Measurements from ENCODE around the gene PER3. TPM values are rescaled to one million over a fixed set of nuclear protein-coding genes. Genes with fewer than 3 reads are reported as not detected.

The PER3 gene
- total and polyA plus RNA-seq, 2 of the 8 experiments (the other 6 are each of a cell fraction or from before 2014, with no cell fraction given): 8.3 to 9.3 TPM

- Histone ChIP-seq H2BK20ac (ENCODE audit: low read length) (no peak overlapping the region), H3K23ac (ENCODE audit: insufficient read length) (no peak overlapping the region), H2AFZ (ENCODE audit: low read length) (no peak overlapping the region), H2BK12ac (ENCODE audit: low read depth, low read length) (no peak overlapping the region), H4K91ac (replicated peaks; ENCODE audit: insufficient read length, low read length) (no peak overlapping the region), H4K5ac (ENCODE audit: insufficient read length, low read depth, low read length) (no peak overlapping the region), H3K18ac (ENCODE audit: extremely low read depth, low read length) (no peak overlapping the region), H3K4me3 (ENCODE audit: extremely low read depth in 1 of 4, insufficient read depth in 2 of 4, low read depth in 3 of 4, low read length in 4 of 4) (no peak overlapping the region), H3K27me3 (replicated peaks in 1 of 4; ENCODE audit: control insufficient read depth in 3 of 4, extremely low read depth in 1 of 4, insufficient read depth in 3 of 4, low read length in 3 of 4) (no peaks in the 10 kb centered on the region), H3K23me2 (ENCODE audit: low read depth, low read length) (peaks cover 6% of the 10 kb centered on the region; the same call in 1 of the 2 replicates), H3K9ac (replicated peaks in 1 of 4; ENCODE audit: extremely low read depth in 1 of 4, low read depth in 3 of 4, low read length in 3 of 4) (no peak overlapping the region), H2BK120ac (replicated peaks; ENCODE audit: low read depth, low read length) (no peak overlapping the region), H3K4me1 (replicated peaks in 1 of 4; ENCODE audit: control insufficient read depth in 3 of 4, insufficient read depth in 4 of 4, low read length in 3 of 4) (peaks cover 0 to 3% (median 0%) of the 10 kb centered on the region in 4 experiments; a peak in 2 of 7 replicates), H3K79me1 (ENCODE audit: low read depth, low read length) (no peaks in the 10 kb centered on the region), H3K36me3 (ENCODE audit: control insufficient read depth in 2 of 4, insufficient read depth in 4 of 4, low read length in 3 of 4) (no peaks in the 10 kb centered on the region), H3K56ac (replicated peaks; ENCODE audit: insufficient read length, low read depth, low read length) (no peak overlapping the region), H2BK5ac (ENCODE audit: low read depth, low read length) (no peak overlapping the region), H2AK5ac (ENCODE audit: low read depth, low read length) (no peak overlapping the region), H3K27ac (ENCODE audit: low read depth, low read length) (no peak overlapping the region), H3K9me3 (ENCODE audit: insufficient read depth in 2 of 2, low read depth in 1 of 2, low read length in 1 of 2) (peaks cover 0 to 3% of the 10 kb centered on the region in 2 experiments; a peak in 1 of 4 replicates), H2BK15ac (ENCODE audit: low read length) (no peak overlapping the region), H4K20me1 (replicated peaks in 1 of 2; ENCODE audit: control insufficient read depth in 1 of 2, insufficient read depth in 2 of 2, low read length in 2 of 2) (peaks cover 0 to 3% of the 10 kb centered on the region in 2 experiments), H4K8ac (ENCODE audit: extremely low read depth, insufficient read depth, low read length) (no peak overlapping the region), H3K79me2 (ENCODE audit: control insufficient read depth in 1 of 2, insufficient read depth in 2 of 2, low read length in 2 of 2) (no peaks in the 10 kb centered on the region), H3K4ac (replicated peaks; ENCODE audit: insufficient read length, low read depth, low read length) (no peak overlapping the region), H3K4me2 (ENCODE audit: insufficient read depth in 1 of 2, low read depth in 2 of 2, low read length in 2 of 2) (no peak overlapping the region), H3K14ac (ENCODE audit: insufficient read length) (no peak overlapping the region)
- DNase-seq (ENCODE audit: low read depth in 1 of 2, low spot score in 2 of 2) (no peak), FAIRE-seq (no peak)
- WGBS, 2 experiments (ENCODE audit: extremely low coverage in 1 of 2, insufficient coverage in 1 of 2, insufficient read length in 1 of 2, insufficient replicate concordance in 2 of 2, low coverage in 1 of 2, low lambda C conversion rate in 2 of 2, missing lambda C conversion rate in 1 of 2): 91% methylated on average over 9 of the region's 9 CpGs; no CpG with 5 or more reads in 1 of the 2 experiments
- ChIA-PET POLR2A (ENCODE audit: partially characterized antibody) (no interaction called here), CTCF (ENCODE audit: partially characterized antibody) (no interaction called here)
- TF ChIP-seq POU5F1 (IDR thresholded peaks at IDR 0.05; ENCODE audit: low read depth, low read length) (peak; percentile 76), TAF1 (IDR thresholded peaks at IDR 0.05; ENCODE audit: low read depth, low read length) (no peak)
Measured at GRCh38 chr1:7888248-7889081, 104.4 kb downstream of the PER3 start.

Data from H1 (cell line).